HCT116 (cell line): ENCODE results near the gene TRIM41. TPM values are rescaled to one million over a fixed set of nuclear protein-coding genes. Genes with fewer than 3 reads are reported as not detected.

Experiments used
- ATAC-seq: fragments of 200-7000 bp; cut with Tn5 transposase; 2 replicates; pipeline ENCODE4 v1.9.1; 2020; ENCODE audit warnings: mild to moderate bottlenecking, moderate library complexity
- BruUV-seq: library from RNA; stranded (reverse); fragments of 400-500 nt; replicated peaks from 2 replicates; lab custom pipeline; 2021; lab: Mats Ljungman, UMichigan
- CTCF ChIA-PET: fragments of 300-600 bp; sonication (Branson Sonifier 250); formaldehyde crosslinking; loops from one replicate; lab custom pipeline; 2021; ENCODE audit warnings: antibody characterized with exemption; lab: Charles Lee
- POLR2A ChIA-PET: fragments of 300-600, 350-600 bp; sonication (Branson Sonifier 250); formaldehyde crosslinking; loops from one replicate; lab custom pipeline; 2021; ENCODE audit warnings: antibody characterized with exemption; lab: Charles Lee
- RAD21 ChIA-PET, 2 experiments: fragments of 300-600 bp; sonication (Branson Sonifier 250); formaldehyde crosslinking; loops; one replicate each; lab custom pipeline; 2023; ENCODE audit warnings: low total read pairs in 2 of 2; ENCODE audit not compliant: uncharacterized antibody in 2 of 2, unreplicated experiment in 2 of 2, low non-redundant PET in 1 of 2; lab: Charles Lee
- DNase-seq: peaks from one replicate; pipeline ENCODE4 v3.0.0-alpha.2; 2010; ENCODE audit warnings: low read depth, low spot score
- H2AFZ ChIP-seq: fragments of 200-600 bp; shearing (Covaris generic), sonication (generic); 2 replicates; pipeline ENCODE4 v1.6.1; 2017; ENCODE audit warnings: low read depth, mixed run types, mixed read lengths, antibody characterized with exemption, low read length; ENCODE audit not compliant: poor library complexity, severe bottlenecking
- H3K27ac ChIP-seq: 2 replicates; pipeline ENCODE4 v1.5.1; 2012; ENCODE audit warnings: low read depth, low read length
- H3K27me3 ChIP-seq: fragments of 200-600 bp; sonication (generic); 2 replicates; pipeline ENCODE4 v1.6.1; 2016; ENCODE audit warnings: mixed run types, low read length, mixed read lengths; ENCODE audit not compliant: insufficient read depth
- H3K36me3 ChIP-seq, 2 experiments: fragments of 200-500 bp in 1 of 2; fragments of 200-600 bp in 1 of 2; sonication (Bioruptor generic) in 1 of 2; sonication (generic) in 1 of 2; 2 replicates each; pipeline versions ENCODE4 v1.5.1 to v1.6.1; 2014 to 2016; ENCODE audit warnings: low read length in 2 of 2, inconsistent platforms in 1 of 2, mixed read lengths in 1 of 2, mixed run types in 1 of 2; ENCODE audit not compliant: insufficient read depth in 2 of 2, control insufficient read depth in 1 of 2
- H3K4me1 ChIP-seq, 2 experiments: fragments of 200-600 bp in 1 of 2; sonication (generic) in 1 of 2; 2 replicates each; pipeline versions ENCODE4 v1.5.1 to v1.6.1; 2012 to 2017; ENCODE audit warnings: low read length in 2 of 2, inconsistent platforms in 1 of 2, mild to moderate bottlenecking in 1 of 2, mixed read lengths in 1 of 2, mixed run types in 1 of 2, moderate library complexity in 1 of 2; ENCODE audit not compliant: insufficient read depth in 2 of 2, control insufficient read depth in 1 of 2
- H3K4me2 ChIP-seq: fragments of 200-600 bp; sonication (generic); 2 replicates; pipeline ENCODE4 v1.6.1; 2017; ENCODE audit warnings: mixed run types, low read length, mixed read lengths
- H3K4me3 ChIP-seq, 2 experiments: fragments of 200-600 bp in 1 of 2; sonication (generic) in 1 of 2; replicated peaks in 1 of 2; 2 replicates each; pipeline ENCODE4 v1.5.1; 2011 to 2016; ENCODE audit warnings: low read length in 2 of 2, control low read depth in 1 of 2, low read depth in 1 of 2, mild to moderate bottlenecking in 1 of 2, mixed read lengths in 1 of 2, mixed run types in 1 of 2
- H3K79me2 ChIP-seq: fragments of 200-600 bp; sonication (generic); 2 replicates; pipeline ENCODE4 v1.6.1; 2017; ENCODE audit warnings: mild to moderate bottlenecking, mixed run types, low read length, moderate library complexity, mixed read lengths; ENCODE audit not compliant: insufficient read depth
- H3K9ac ChIP-seq: fragments of 200-600 bp; sonication (generic); 2 replicates; pipeline ENCODE4 v1.6.1; 2016; ENCODE audit warnings: low read length, mixed read lengths
- H3K9me2 ChIP-seq: fragments of 200-600 bp; sonication (generic), shearing (Covaris generic); 2 replicates; pipeline ENCODE4 v1.6.1; 2017; ENCODE audit warnings: mixed run types, mild to moderate bottlenecking, moderate library complexity; ENCODE audit not compliant: insufficient read depth
- H3K9me3 ChIP-seq, 2 experiments: fragments of 200-500 bp in 1 of 2; fragments of 200-600 bp in 1 of 2; sonication (Bioruptor generic) in 1 of 2; sonication (generic) in 1 of 2; 2 replicates each; pipeline ENCODE4 v1.6.1; 2014 to 2017; ENCODE audit warnings: low read length in 2 of 2, mixed read lengths in 2 of 2, inconsistent platforms in 1 of 2, low read depth in 1 of 2, mild to moderate bottlenecking in 1 of 2, mixed run types in 1 of 2, moderate library complexity in 1 of 2; ENCODE audit not compliant: control insufficient read depth in 1 of 2, insufficient read depth in 1 of 2
- H4K20me1 ChIP-seq: fragments of 200-600 bp; sonication (generic), shearing (Covaris generic); 2 replicates; pipeline ENCODE4 v1.6.1; 2017; ENCODE audit warnings: mixed run types, mild to moderate bottlenecking, moderate library complexity; ENCODE audit not compliant: insufficient read depth
- CEBPB ChIP-seq: IDR thresholded peaks from 2 replicates; pipeline ENCODE4 v1.6.1; 2012; ENCODE audit warnings: low read depth
- CTCF ChIP-seq, 3 experiments: fragments of 200-600 bp in 1 of 3; sonication (generic) in 1 of 3; IDR thresholded peaks in 2 of 3; conservative IDR thresholded peaks in 1 of 3; 2 replicates each; pipeline ENCODE4 v1.5.1; 2012 to 2017; ENCODE audit warnings: low read depth in 2 of 3, low read length in 2 of 3, antibody characterized with exemption in 1 of 3, borderline replicate concordance in 1 of 3, control low read depth in 1 of 3, mild to moderate bottlenecking in 1 of 3, mixed read lengths in 1 of 3, mixed run types in 1 of 3, moderate library complexity in 1 of 3; ENCODE audit not compliant: insufficient read depth in 1 of 3
- ELF1 ChIP-seq: IDR thresholded peaks from 2 replicates; pipeline ENCODE4 v1.6.1; 2012; ENCODE audit warnings: low read depth, borderline replicate concordance
- EZH2 ChIP-seq: fragments of 200-600 bp; sonication (generic); IDR thresholded peaks from 2 replicates; pipeline ENCODE4 v1.6.1; 2017; ENCODE audit warnings: antibody characterized with exemption, mixed run types
- POLR2AphosphoS5 ChIP-seq: IDR thresholded peaks from 2 replicates; pipeline ENCODE4 v1.6.1; 2011; ENCODE audit warnings: mild to moderate bottlenecking, low read depth, low read length, moderate library complexity
- RAD21 ChIP-seq: IDR thresholded peaks from 2 replicates; pipeline ENCODE4 v1.6.1; 2012; ENCODE audit warnings: low read depth, mild to moderate bottlenecking
- YY1 ChIP-seq: IDR thresholded peaks from 2 replicates; pipeline ENCODE4 v1.6.1; 2011; ENCODE audit warnings: low read length, low read depth, moderate library complexity, mild to moderate bottlenecking; ENCODE audit not compliant: insufficient replicate concordance; ENCODE audit errors: extremely low read depth
- ZFX ChIP-seq: fragments of 450-650 bp; IDR thresholded peaks from 2 replicates; pipeline ENCODE4 v1.6.1; 2017
- ZNF274 ChIP-seq: fragments of 200-500 bp; sonication (Bioruptor generic); IDR thresholded peaks from 2 replicates; pipeline ENCODE4 v1.6.1; 2014; ENCODE audit warnings: mild to moderate bottlenecking, low read depth, low read length, inconsistent platforms
- intact Hi-C: fragments of 100-400 bp; cut with micrococcal nuclease; formaldehyde crosslinking; loops from 2 replicates; pipeline ENCODE4 v1.10.0; 2022
- total RNA-seq: library from RNA; stranded (reverse); gene quantifications from one replicate; pipeline ENCODE4 v1.2.1, GENCODE V29; 2021; ENCODE audit not compliant: unreplicated experiment
- TF ChIP-seq, protein P1 (sequence below): IDR thresholded peaks from 2 replicates; pipeline ENCODE4 v1.6.1; 2012
- TF ChIP-seq, protein P2 (sequence below): IDR thresholded peaks from 2 replicates; pipeline ENCODE4 v1.6.1; 2012; ENCODE audit warnings: low read depth

The TRIM41 gene
- total RNA-seq, 1 experiment from 2014 or later: 51.8 TPM

GRCh38 chr5:181282874-181283273, 59.8 kb downstream of the TRIM41 start:
- Histone ChIP-seq H3K27me3 (no peaks in the 10 kb centered on the region), H3K27ac (no peak overlapping the region), H3K9me3 (no peaks in the 10 kb centered on the region), H4K20me1 (no peaks in the 10 kb centered on the region), H3K9me2 (no peaks in the 10 kb centered on the region), H2AFZ (no peak overlapping the region), H3K9ac (no peak overlapping the region), H3K4me1 (no peaks in the 10 kb centered on the region), H3K4me2 (no peak overlapping the region), H3K79me2 (no peaks in the 10 kb centered on the region), H3K36me3 (no peaks in the 10 kb centered on the region), H3K4me3 (no peak overlapping the region)
- BruUV-seq: no TSS peak
- TF ChIP-seq RAD21 (no peak), ZNF274 (no peak), YY1 (no peak), CTCF (IDR thresholded peaks at IDR 0.05 in 2 of 3, conservative IDR thresholded peaks at IDR 0.05 in 1 of 3; ENCODE audit: borderline replicate concordance in 1 of 3, insufficient read depth in 1 of 3, low read depth in 2 of 3, low read length in 2 of 3) (no peak), POLR2AphosphoS5 (no peak), EZH2 (no peak), ELF1 (no peak), ZFX (no peak), CEBPB (no peak)
- TF ChIP-seq, protein P1, sequence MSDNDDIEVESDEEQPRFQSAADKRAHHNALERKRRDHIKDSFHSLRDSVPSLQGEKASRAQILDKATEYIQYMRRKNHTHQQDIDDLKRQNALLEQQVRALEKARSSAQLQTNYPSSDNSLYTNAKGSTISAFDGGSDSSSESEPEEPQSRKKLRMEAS: no peak
- TF ChIP-seq, protein P2, sequence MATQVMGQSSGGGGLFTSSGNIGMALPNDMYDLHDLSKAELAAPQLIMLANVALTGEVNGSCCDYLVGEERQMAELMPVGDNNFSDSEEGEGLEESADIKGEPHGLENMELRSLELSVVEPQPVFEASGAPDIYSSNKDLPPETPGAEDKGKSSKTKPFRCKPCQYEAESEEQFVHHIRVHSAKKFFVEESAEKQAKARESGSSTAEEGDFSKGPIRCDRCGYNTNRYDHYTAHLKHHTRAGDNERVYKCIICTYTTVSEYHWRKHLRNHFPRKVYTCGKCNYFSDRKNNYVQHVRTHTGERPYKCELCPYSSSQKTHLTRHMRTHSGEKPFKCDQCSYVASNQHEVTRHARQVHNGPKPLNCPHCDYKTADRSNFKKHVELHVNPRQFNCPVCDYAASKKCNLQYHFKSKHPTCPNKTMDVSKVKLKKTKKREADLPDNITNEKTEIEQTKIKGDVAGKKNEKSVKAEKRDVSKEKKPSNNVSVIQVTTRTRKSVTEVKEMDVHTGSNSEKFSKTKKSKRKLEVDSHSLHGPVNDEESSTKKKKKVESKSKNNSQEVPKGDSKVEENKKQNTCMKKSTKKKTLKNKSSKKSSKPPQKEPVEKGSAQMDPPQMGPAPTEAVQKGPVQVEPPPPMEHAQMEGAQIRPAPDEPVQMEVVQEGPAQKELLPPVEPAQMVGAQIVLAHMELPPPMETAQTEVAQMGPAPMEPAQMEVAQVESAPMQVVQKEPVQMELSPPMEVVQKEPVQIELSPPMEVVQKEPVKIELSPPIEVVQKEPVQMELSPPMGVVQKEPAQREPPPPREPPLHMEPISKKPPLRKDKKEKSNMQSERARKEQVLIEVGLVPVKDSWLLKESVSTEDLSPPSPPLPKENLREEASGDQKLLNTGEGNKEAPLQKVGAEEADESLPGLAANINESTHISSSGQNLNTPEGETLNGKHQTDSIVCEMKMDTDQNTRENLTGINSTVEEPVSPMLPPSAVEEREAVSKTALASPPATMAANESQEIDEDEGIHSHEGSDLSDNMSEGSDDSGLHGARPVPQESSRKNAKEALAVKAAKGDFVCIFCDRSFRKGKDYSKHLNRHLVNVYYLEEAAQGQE: no peak
- ChIA-PET RAD21 (no interaction called here), POLR2A (no interaction called here), CTCF (no interaction called here)
- ATAC-seq (no peak), DNase-seq (no peak)
- intact Hi-C loops: no loop called here
